GM23248 (cell line): ENCODE results near the gene PDE2A. TPM values are rescaled to one million over a fixed set of nuclear protein-coding genes. Genes with fewer than 3 reads are reported as not detected.

Source experiments
- DNase-seq: peaks from one replicate; pipeline ENCODE4 v3.0.0-alpha.2; 2015
- H2AFZ ChIP-seq: fragments of 200-600 bp; sonication (generic); 2 replicates; pipeline ENCODE4 v1.6.1; 2016; ENCODE audit warnings: antibody characterized with exemption
- H3F3A ChIP-seq: fragments of 200-600 bp; sonication (generic); 2 replicates; pipeline ENCODE4 v1.6.1; 2016; ENCODE audit warnings: mild to moderate bottlenecking, antibody characterized with exemption, mixed run types; ENCODE audit not compliant: insufficient read depth
- H3K27ac ChIP-seq: fragments of 200-600 bp; sonication (generic); 2 replicates; pipeline ENCODE4 v1.5.1; 2016; ENCODE audit warnings: mild to moderate bottlenecking
- H3K27me3 ChIP-seq: fragments of 200-600 bp; sonication (generic); replicated peaks from 2 replicates; pipeline ENCODE4 v1.6.1; 2016; ENCODE audit warnings: mild to moderate bottlenecking; ENCODE audit not compliant: insufficient read depth
- H3K36me3 ChIP-seq: fragments of 200-600 bp; sonication (generic); 2 replicates; pipeline ENCODE4 v1.6.1; 2016; ENCODE audit warnings: low read depth, mild to moderate bottlenecking
- H3K4me1 ChIP-seq: fragments of 200-600 bp; sonication (generic); 2 replicates; pipeline ENCODE4 v1.6.1; 2016; ENCODE audit warnings: mild to moderate bottlenecking; ENCODE audit not compliant: insufficient read depth
- H3K4me2 ChIP-seq: fragments of 200-600 bp; sonication (generic); one replicate; pipeline ENCODE4 v1.6.1; 2016; ENCODE audit warnings: mild to moderate bottlenecking; ENCODE audit not compliant: unreplicated experiment
- H3K4me3 ChIP-seq: fragments of 200-600 bp; sonication (generic); 2 replicates; pipeline ENCODE4 v1.5.1; 2016; ENCODE audit warnings: mild to moderate bottlenecking
- H3K79me2 ChIP-seq: fragments of 200-600 bp; sonication (generic); 2 replicates; pipeline ENCODE4 v1.6.1; 2016; ENCODE audit warnings: mild to moderate bottlenecking; ENCODE audit not compliant: insufficient read depth
- H3K9ac ChIP-seq: fragments of 200-600 bp; sonication (generic); 2 replicates; pipeline ENCODE4 v1.6.1; 2016; ENCODE audit warnings: mild to moderate bottlenecking
- H3K9me2 ChIP-seq: fragments of 200-600 bp; sonication (generic); 2 replicates; pipeline ENCODE4 v1.6.1; 2016; ENCODE audit warnings: mixed run types, mild to moderate bottlenecking, moderate library complexity; ENCODE audit not compliant: insufficient read depth
- H3K9me3 ChIP-seq: fragments of 200-600 bp; sonication (generic); one replicate; pipeline ENCODE4 v1.6.1; 2017; ENCODE audit warnings: low read depth
- H4K20me1 ChIP-seq: fragments of 200-600 bp; sonication (generic); 2 replicates; pipeline ENCODE4 v1.6.0; 2016; ENCODE audit not compliant: insufficient read depth
- EZH2 ChIP-seq: fragments of 200-600 bp; sonication (generic); IDR thresholded peaks from 2 replicates; pipeline ENCODE4 v1.6.1; 2018; ENCODE audit warnings: antibody characterized with exemption, mild to moderate bottlenecking; ENCODE audit not compliant: insufficient read depth, poor library complexity, severe bottlenecking
- EZH2phosphoT487 ChIP-seq: fragments of 200-600 bp; sonication (generic); IDR thresholded peaks from 2 replicates; pipeline ENCODE4 v1.6.1; 2018; ENCODE audit warnings: antibody characterized with exemption, moderate library complexity, mild to moderate bottlenecking, low read depth; ENCODE audit not compliant: insufficient read depth
- WGBS, 2 experiments: methylation state at CpG; one replicate each; pipeline ENCODE4 v1.1.6; 2015 to 2017; ENCODE audit warnings: low lambda C conversion rate in 2 of 2, low coverage in 1 of 2; ENCODE audit errors: missing lambda C conversion rate in 2 of 2; 5-methylcytosine and 5-hydroxymethylcytosine counted together
- in situ Hi-C: fragments of 300-500 bp; cut with MboI; formaldehyde crosslinking; loops from 2 replicates; pipeline ENCODE4 v1.15.0; 2020
- polyA plus RNA-seq: library from polyadenylated mRNA; unstranded; fragments of >200 nt; fragmentation: Nextera tagmentation; extraction: Ambion mirVana; gene quantifications from 2 replicates; pipeline ENCODE4 v1.2.1, GENCODE V29; 2016
- total RNA-seq: library from RNA; depleted of rRNA; stranded (reverse); fragments of >200 nt; shearing (Covaris generic); gene quantifications from 2 replicates; pipeline ENCODE4 v1.2.3, GENCODE V29; 2014

The PDE2A gene
- total and polyA plus RNA-seq, 2 experiments from 2014 or later: 1.0 to 2.3 TPM

- Histone ChIP-seq H3K9ac (no peak overlapping the region), H3F3A (no peaks in the 10 kb centered on the region; the same call in 1 of the 2 replicates), H3K4me2 (no peak overlapping the region), H4K20me1 (no peaks in the 10 kb centered on the region), H3K4me3 (no peak overlapping the region), H2AFZ (no peak overlapping the region), H3K9me2 (no peaks in the 10 kb centered on the region), H3K79me2 (no peaks in the 10 kb centered on the region), H3K27ac (no peak overlapping the region), H3K9me3 (no peaks in the 10 kb centered on the region), H3K36me3 (no peaks in the 10 kb centered on the region; the same call in 1 of the 2 replicates), H3K27me3 (no peaks in the 10 kb centered on the region), H3K4me1 (peaks cover 17% of the 10 kb centered on the region)
- DNase-seq: no peak
- in situ Hi-C loops: loop anchor here (25.0 kb wide), 1 partner anchor 460 kb away; no protein-coding TSS in a partner anchor
- WGBS, 2 experiments: 48 to 64% methylated on average over 7 of the region's 7 CpGs
- TF ChIP-seq EZH2phosphoT487: no peak
These were observed 27.9 kb upstream of the PDE2A start for GRCh38 chr11:72702096-72702495.

- H3K4me3 ChIP-seq: no peak overlapping the region
- H3K27ac ChIP-seq: no peak overlapping the region
- no peaks in the 10 kb centered on the region for H3K27me3 ChIP-seq
- no peaks in the 10 kb centered on the region for H3K9me2 ChIP-seq
- no peaks in the 10 kb centered on the region for H3K9me3 ChIP-seq
- in situ Hi-C loops: loop anchor here (25.0 kb wide), 1 partner anchor 461 kb away; no protein-coding TSS in a partner anchor
- H3K9ac ChIP-seq: no peak overlapping the region
- no peaks in the 10 kb centered on the region; the same call in 1 of the 2 replicates for H3F3A ChIP-seq
- peaks cover 17% of the 10 kb centered on the region for H3K4me1 ChIP-seq
- no peak for DNase-seq
- WGBS, 2 experiments: 83% methylated on average over 10 of the region's 10 CpGs
- no peaks in the 10 kb centered on the region for H4K20me1 ChIP-seq
- H3K36me3 ChIP-seq: no peaks in the 10 kb centered on the region; the same call in 1 of the 2 replicates
- TF ChIP-seq EZH2phosphoT487: no peak
- no peak for TF ChIP-seq EZH2
- H3K4me2 ChIP-seq: no peak overlapping the region
- H2AFZ ChIP-seq: no peak overlapping the region
- H3K79me2 ChIP-seq: no peaks in the 10 kb centered on the region
These were observed 27.2 kb upstream of the PDE2A start for GRCh38 chr11:72701466-72701865.

- no peaks in the 10 kb centered on the region for H3K27me3 ChIP-seq
- 24 to 28% methylated on average over 3 of the region's 3 CpGs for WGBS, 2 experiments
- DNase-seq: peak; percentile 90
These were observed 25.9 kb upstream of the PDE2A start for GRCh38 chr11:72700146-72700545.

GRCh38 chr11:72697814-72698213, 23.6 kb upstream of the PDE2A start:
- no peak overlapping the region for H3K9ac ChIP-seq
- no peak for DNase-seq
- no peaks in the 10 kb centered on the region for H3K9me3 ChIP-seq
- TF ChIP-seq EZH2: no peak
- no peak for TF ChIP-seq EZH2phosphoT487
- H3K27ac ChIP-seq: no peak overlapping the region
- peaks cover 6% of the 10 kb centered on the region for H3K4me1 ChIP-seq
- H2AFZ ChIP-seq: no peak overlapping the region
- no peaks in the 10 kb centered on the region; the same call in 1 of the 2 replicates for H3K36me3 ChIP-seq
- H3K27me3 ChIP-seq: no peaks in the 10 kb centered on the region
- no peaks in the 10 kb centered on the region for H3K79me2 ChIP-seq
- no peaks in the 10 kb centered on the region for H3K9me2 ChIP-seq
- H3F3A ChIP-seq: no peaks in the 10 kb centered on the region
- 82 to 88% methylated on average over 16 of the region's 16 CpGs for WGBS, 2 experiments
- H4K20me1 ChIP-seq: no peaks in the 10 kb centered on the region
- H3K4me2 ChIP-seq: no peak overlapping the region
- in situ Hi-C loops: no loop called here
- no peak overlapping the region for H3K4me3 ChIP-seq

More at GRCh38 chr11:72700146-72700545, 25.9 kb upstream of the PDE2A start:
- H3K9ac ChIP-seq: no peak overlapping the region
- no peak overlapping the region for H3K4me3 ChIP-seq
- in situ Hi-C loops: loop anchor here (25.0 kb wide), 1 partner anchor 462 kb away; no protein-coding TSS in a partner anchor
- no peak overlapping the region for H3K4me2 ChIP-seq
- no peaks in the 10 kb centered on the region for H3K9me3 ChIP-seq
- H3K4me1 ChIP-seq: peaks cover 17% of the 10 kb centered on the region
- TF ChIP-seq EZH2phosphoT487: no peak
- TF ChIP-seq EZH2: no peak
- H3K79me2 ChIP-seq: no peaks in the 10 kb centered on the region
- no peaks in the 10 kb centered on the region; the same call in 1 of the 2 replicates for H3K36me3 ChIP-seq
- no peaks in the 10 kb centered on the region for H3K9me2 ChIP-seq
- no peak overlapping the region for H2AFZ ChIP-seq
- H4K20me1 ChIP-seq: no peaks in the 10 kb centered on the region
- no peaks in the 10 kb centered on the region for H3F3A ChIP-seq
- no peak overlapping the region for H3K27ac ChIP-seq
